Measurements from ENCODE around the gene CHMP2A.
A peak's percentile ranks its signal among the peaks of the same experiment; 100 is the strongest.
"Not testable (repeated sequence)": the region's sequence is repeated elsewhere in the genome, so short reads cannot be mapped to it uniquely, and the experiment has no call there.

CHMP2A gene

DNA sequence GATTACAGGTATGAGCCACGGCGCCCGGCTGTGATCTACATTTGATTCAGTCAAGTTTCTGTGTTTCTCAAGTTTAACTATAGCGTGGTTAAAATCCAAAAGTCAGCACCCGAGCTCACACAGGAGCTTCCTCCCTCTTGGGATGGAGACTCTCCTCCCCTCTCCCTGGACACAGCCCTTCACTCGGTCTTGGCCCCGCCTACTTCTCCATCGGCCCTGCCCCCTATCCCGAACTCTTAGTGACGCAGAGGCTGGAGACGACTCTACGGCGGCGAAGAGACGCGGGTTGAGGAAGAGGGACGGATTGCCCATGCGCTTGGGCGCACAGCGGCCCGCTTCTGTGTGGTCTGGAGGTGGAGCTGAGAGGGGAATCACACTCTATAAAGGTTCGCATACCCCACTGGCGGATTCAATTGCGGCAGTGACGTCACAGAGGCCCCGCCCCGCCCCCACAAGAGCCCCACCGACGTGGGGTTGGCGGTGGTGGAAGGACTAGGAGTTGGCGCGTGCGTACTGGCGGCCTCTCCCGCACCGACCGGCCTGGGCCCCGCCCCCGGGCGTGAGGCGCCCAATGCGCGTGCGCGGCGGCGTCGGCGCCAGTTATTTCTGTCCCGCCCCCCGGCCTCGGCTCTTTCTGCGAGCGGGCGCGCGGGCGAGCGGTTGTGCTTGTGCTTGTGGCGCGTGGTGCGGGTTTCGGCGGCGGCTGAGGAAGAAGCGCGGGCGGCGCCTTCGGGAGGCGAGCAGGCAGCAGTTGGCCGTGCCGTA lies 10.9 kb downstream of the CHMP2A start, which contains the start of gene TRIM28:
Gene TRIM28, plus strand, starts transcription at position 239 of the 765 bp plus-strand sequence. CDS start 694 bp downstream, outside the sequence.
- Histone ChIP-seq H2AFZ (ENCODE audit: low read depth, low read length) (peak within 1 kb of the TSS; percentile 81), H3K4ac (ENCODE audit: low read depth in 1 of 2, low read length in 2 of 2) (peak within 1 kb of the TSS; percentile 73 to 96), H3K27ac (ENCODE audit: low read length, poor library complexity, severe bottlenecking) (peak within 1 kb of the TSS; percentile 87), H4K91ac (ENCODE audit: low read length) (peak within 1 kb of the TSS; percentile 94), H3K4me3 (ENCODE audit: insufficient read depth in 1 of 2, low read depth in 1 of 2, low read length in 2 of 2) (peak within 1 kb of the TSS; percentile 88 to 96), H3K9me3 (ENCODE audit: control insufficient read depth, low read length) (no peaks in the 10 kb centered on the region), H2BK12ac (ENCODE audit: low read length in 2 of 2) (peak within 1 kb of the TSS in 1 of 2 experiments; percentile 72), H2BK15ac (ENCODE audit: low read depth, poor library complexity, severe bottlenecking) (peak within 1 kb of the TSS; percentile 99), H2BK120ac (ENCODE audit: low read depth, low read length) (peak within 1 kb of the TSS; percentile 54), H3K79me1 (replicated peaks; ENCODE audit: low read length, poor library complexity, severe bottlenecking) (peaks cover 2% of the 10 kb centered on the region), H3K4me1 (ENCODE audit: control insufficient read depth, insufficient read depth, low read depth, low read length) (peaks cover 20% of the 10 kb centered on the region), H3K18ac (ENCODE audit: low read depth in 1 of 2, low read length in 2 of 2) (peak within 1 kb of the TSS; percentile 95 to 100), H3K36me3 (ENCODE audit: control insufficient read depth in 1 of 2, insufficient read depth in 2 of 2, low read depth in 1 of 2, low read length in 2 of 2) (peaks cover 31 to 33% of the 10 kb centered on the region in 2 experiments), H2BK5ac (ENCODE audit: low read depth, low read length, poor library complexity, severe bottlenecking) (peak within 1 kb of the TSS; percentile 74), H3K23ac (ENCODE audit: low read length in 2 of 2) (peak within 1 kb of the TSS; percentile 86 to 96), H4K8ac (ENCODE audit: low read length) (peak within 1 kb of the TSS; percentile 86), H3K27me3 (ENCODE audit: control insufficient read depth in 1 of 2, insufficient read depth in 1 of 2, low read length in 2 of 2) (peaks cover 12 to 24% of the 10 kb centered on the region in 2 experiments), H3K4me2 (ENCODE audit: low read length, poor library complexity, severe bottlenecking) (peak within 1 kb of the TSS; percentile 65), H3K14ac (ENCODE audit: low read length in 2 of 2) (peak within 1 kb of the TSS in 1 of 2 experiments; percentile 96), H3K9ac (ENCODE audit: low read length) (peak within 1 kb of the TSS; percentile 94), H2AK5ac (ENCODE audit: low read length, severe bottlenecking) (no peak within 1 kb of the TSS)
- peak; percentile 100 for DNase-seq
- WGBS: under 1% methylated on average over 38 of the region's 73 CpGs

DNA sequence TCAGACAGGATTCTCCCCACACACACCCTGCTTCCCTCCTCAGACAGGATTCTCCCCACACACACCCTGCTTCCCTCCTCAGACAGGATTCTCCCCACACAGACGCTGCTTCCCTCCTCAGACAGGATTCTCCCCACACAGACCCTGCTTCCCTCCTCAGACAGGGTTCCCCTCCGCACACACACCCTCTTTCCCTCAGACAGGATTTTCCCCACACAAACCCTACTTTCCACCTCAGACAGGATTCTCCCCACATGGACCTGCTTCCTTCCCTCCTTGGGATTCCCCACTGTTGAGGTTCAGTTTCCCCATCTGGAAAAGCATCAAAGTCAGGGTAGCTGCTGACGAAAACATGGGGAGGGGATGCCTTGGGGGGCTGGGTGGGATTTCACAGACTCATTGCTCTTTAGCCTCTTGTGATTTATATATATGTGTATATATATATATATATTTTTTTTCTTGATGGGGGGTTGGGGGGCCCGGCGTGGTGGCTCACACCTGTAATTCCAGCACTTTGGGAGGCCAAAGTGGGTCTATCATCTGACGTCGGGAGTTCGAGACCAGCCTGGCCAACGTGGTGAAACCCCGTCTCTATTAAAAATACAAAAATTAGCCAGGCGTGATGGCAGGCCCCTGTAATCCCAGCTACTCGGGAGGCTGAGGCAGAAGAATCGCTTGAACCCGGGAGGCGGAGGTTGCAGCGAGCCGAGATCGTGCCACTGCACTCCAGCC lies 12.1 kb downstream of the CHMP2A start:
- H3K18ac ChIP-seq (ENCODE audit: low read depth in 1 of 2, low read length in 2 of 2); H3K27ac ChIP-seq (ENCODE audit: low read length, poor library complexity, severe bottlenecking); H2AFZ ChIP-seq (ENCODE audit: low read depth, low read length); H3K23ac ChIP-seq (ENCODE audit: low read length in 2 of 2); H4K91ac ChIP-seq (ENCODE audit: low read length); H3K4me3 ChIP-seq (ENCODE audit: insufficient read depth in 1 of 2, low read depth in 1 of 2, low read length in 2 of 2); H3K9me3 ChIP-seq (ENCODE audit: control insufficient read depth, low read length); H3K14ac ChIP-seq (ENCODE audit: low read length in 2 of 2); H3K79me1 ChIP-seq (replicated peaks; ENCODE audit: low read length, poor library complexity, severe bottlenecking); H3K4me2 ChIP-seq (ENCODE audit: low read length, poor library complexity, severe bottlenecking); H2BK15ac ChIP-seq (ENCODE audit: low read depth, poor library complexity, severe bottlenecking); H3K4ac ChIP-seq (ENCODE audit: low read depth in 1 of 2, low read length in 2 of 2); H2AK5ac ChIP-seq (ENCODE audit: low read length, severe bottlenecking); H4K8ac ChIP-seq (ENCODE audit: low read length); H2BK5ac ChIP-seq (ENCODE audit: low read depth, low read length, poor library complexity, severe bottlenecking); DNase-seq: not testable (repeated sequence)
- Histone ChIP-seq H3K36me3 (ENCODE audit: control insufficient read depth in 1 of 2, insufficient read depth in 2 of 2, low read depth in 1 of 2, low read length in 2 of 2) (peaks cover 20 to 21% of the 10 kb centered on the region in 2 experiments), H3K9ac (ENCODE audit: low read length) (peak overlapping the region; percentile 94), H3K27me3 (ENCODE audit: control insufficient read depth in 1 of 2, insufficient read depth in 1 of 2, low read length in 2 of 2) (peaks cover 24 to 29% of the 10 kb centered on the region in 2 experiments), H3K4me1 (ENCODE audit: control insufficient read depth, insufficient read depth, low read depth, low read length) (peaks cover 23% of the 10 kb centered on the region), H2BK12ac (ENCODE audit: low read length in 2 of 2) (peak overlapping the region in 1 of 2 experiments; percentile 61), H2BK120ac (ENCODE audit: low read depth, low read length) (peak overlapping the region; percentile 2)
- WGBS: 91% methylated on average over 17 of the region's 18 CpGs

DNA sequence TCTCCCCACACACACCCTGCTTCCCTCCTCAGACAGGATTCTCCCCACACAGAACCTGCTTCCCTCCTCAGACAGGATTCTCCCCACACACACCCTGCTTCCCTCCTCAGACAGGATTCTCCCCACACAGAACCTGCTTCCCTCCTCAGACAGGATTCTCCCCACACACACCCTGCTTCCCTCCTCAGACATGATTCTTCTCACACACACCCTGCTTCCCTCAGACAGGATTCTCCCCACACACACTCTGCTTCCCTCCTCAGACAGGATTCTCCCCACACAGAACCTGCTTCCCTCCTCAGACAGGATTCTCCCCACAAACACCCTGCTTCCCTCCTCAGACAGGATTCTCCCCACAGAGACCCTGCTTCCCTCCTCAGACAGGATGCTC lies 15.7 kb downstream of the CHMP2A start:
- H3K79me1 ChIP-seq (replicated peaks; ENCODE audit: low read length, poor library complexity, severe bottlenecking); H3K4me3 ChIP-seq (ENCODE audit: insufficient read depth in 1 of 2, low read depth in 1 of 2, low read length in 2 of 2); H3K4me2 ChIP-seq (ENCODE audit: low read length, poor library complexity, severe bottlenecking); H3K27ac ChIP-seq (ENCODE audit: low read length, poor library complexity, severe bottlenecking); H2AK5ac ChIP-seq (ENCODE audit: low read length, severe bottlenecking); H2BK120ac ChIP-seq (ENCODE audit: low read depth, low read length); H3K4me1 ChIP-seq (ENCODE audit: control insufficient read depth, insufficient read depth, low read depth, low read length); H3K36me3 ChIP-seq (ENCODE audit: control insufficient read depth in 1 of 2, insufficient read depth in 2 of 2, low read depth in 1 of 2, low read length in 2 of 2); H2BK12ac ChIP-seq (ENCODE audit: low read length in 2 of 2); H3K23ac ChIP-seq (ENCODE audit: low read length in 2 of 2); H3K14ac ChIP-seq (ENCODE audit: low read length in 2 of 2); DNase-seq; H2AFZ ChIP-seq (ENCODE audit: low read depth, low read length); H2BK15ac ChIP-seq (ENCODE audit: low read depth, poor library complexity, severe bottlenecking); H3K4ac ChIP-seq (ENCODE audit: low read depth in 1 of 2, low read length in 2 of 2); H4K8ac ChIP-seq (ENCODE audit: low read length); H3K9ac ChIP-seq (ENCODE audit: low read length); H3K9me3 ChIP-seq (ENCODE audit: control insufficient read depth, low read length); H2BK5ac ChIP-seq (ENCODE audit: low read depth, low read length, poor library complexity, severe bottlenecking); H3K18ac ChIP-seq (ENCODE audit: low read depth in 1 of 2, low read length in 2 of 2): not testable (repeated sequence)
- Histone ChIP-seq H4K91ac (ENCODE audit: low read length) (peak overlapping the region; percentile 21), H3K27me3 (ENCODE audit: control insufficient read depth in 1 of 2, insufficient read depth in 1 of 2, low read length in 2 of 2) (peaks cover 29 to 44% of the 10 kb centered on the region in 2 experiments)

Measured in mesenchymal stem cell (in vitro differentiated cells and primary cell).